HuH-7.5 (cell line): ENCODE measurements around the gene VSIR.

Source experiments
- DNase-seq: peaks from one replicate; pipeline ENCODE4 v3.0.0; 2011; ENCODE audit warnings: low spot score

VSIR gene

GRCh38 chr10:71747039-71747531 lies 26.2 kb downstream of the VSIR start:
- DNase-seq = no peak

- no peak for DNase-seq
Measured at GRCh38 chr10:71746344-71747037, 26.8 kb downstream of the VSIR start.

GRCh38 chr10:71745664-71746250 lies 27.6 kb downstream of the VSIR start:
- DNase-seq = no peak

GRCh38 chr10:71744897-71745663 lies 28.2 kb downstream of the VSIR start:
- no peak for DNase-seq

GRCh38 chr10:71743866-71744265 lies 29.5 kb downstream of the VSIR start:
- no peak for DNase-seq

GRCh38 chr10:71743089-71743838 lies 30.1 kb downstream of the VSIR start:
- DNase-seq = no peak

GRCh38 chr10:71742301-71743088 lies 30.8 kb downstream of the VSIR start:
- no peak for DNase-seq

GRCh38 chr10:71741671-71742070 lies 31.6 kb downstream of the VSIR start:
- no peak for DNase-seq

GRCh38 chr10:71741029-71741428 lies 32.3 kb downstream of the VSIR start:
- no peak for DNase-seq

- DNase-seq = no peak
Measured at GRCh38 chr10:71740069-71740653, 33.2 kb downstream of the VSIR start.

GRCh38 chr10:71739358-71739900 lies 33.9 kb downstream of the VSIR start:
- no peak for DNase-seq

- DNase-seq = no peak
Measured at GRCh38 chr10:71737834-71738197, 35.5 kb downstream of the VSIR start.

GRCh38 chr10:71737001-71737833 lies 36.1 kb downstream of the VSIR start:
- DNase-seq = no peak

- DNase-seq = no peak
Measured at GRCh38 chr10:71736570-71736952, 36.8 kb downstream of the VSIR start.

GRCh38 chr10:71735709-71736569 lies 37.4 kb downstream of the VSIR start:
- no peak for DNase-seq

- DNase-seq = no peak
Measured at GRCh38 chr10:71734797-71735196, 38.5 kb downstream of the VSIR start.

GRCh38 chr10:71731791-71732190 lies 41.5 kb downstream of the VSIR start:
- no peak for DNase-seq

GRCh38 chr10:71729161-71729636 lies 44.1 kb downstream of the VSIR start:
- no peak for DNase-seq
